GM18507 (cell line): Measurements from ENCODE around the gene NOD2.

Source experiments
- DNase-seq: peaks from one replicate; pipeline ENCODE4 v3.0.0; 2011; ENCODE audit warnings: low read depth; ENCODE audit not compliant: insufficient read length; ENCODE audit errors: extremely low spot score
- FAIRE-seq: peaks from 2 replicates; lab custom pipeline; 2011; peaks lifted over from hg19 to GRCh38; lab: Jason Lieb, UNC

The NOD2 gene

GRCh38 chr16:50685462-50686063 is 7.8 kb upstream of the NOD2 start:
- DNase-seq, result no peak
- no peak for FAIRE-seq

DNA sequence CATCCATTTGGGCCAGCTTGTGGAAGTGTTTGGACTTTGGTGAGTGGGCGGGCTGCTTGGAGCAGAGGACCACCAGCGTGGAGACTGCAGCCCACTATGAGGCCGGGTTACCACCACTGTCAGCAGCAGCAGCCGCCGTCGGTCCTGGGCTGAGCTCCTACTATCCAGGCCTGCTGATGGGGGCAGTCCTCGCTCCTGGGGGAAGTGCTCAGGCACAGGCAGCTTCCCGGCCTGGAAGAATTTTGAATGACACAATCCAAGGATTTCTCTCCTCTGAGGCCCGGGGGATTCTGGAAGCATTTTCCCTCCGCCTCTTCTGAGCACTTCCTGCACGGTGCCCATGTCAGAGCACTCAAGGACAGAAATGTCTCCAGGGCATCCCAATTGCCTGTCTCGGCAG is 5.3 kb upstream of the NOD2 start:
- FAIRE-seq, result no peak
- DNase-seq, result no peak

- DNase-seq, result no peak
- FAIRE-seq, result peak; percentile 24
These were observed 4.5 kb upstream of the NOD2 start for GRCh38 chr16:50688867-50689266.

- FAIRE-seq (no peak), DNase-seq (no peak)
These were observed 3.2 kb upstream of the NOD2 start for GRCh38 chr16:50690177-50690576.

DNA sequence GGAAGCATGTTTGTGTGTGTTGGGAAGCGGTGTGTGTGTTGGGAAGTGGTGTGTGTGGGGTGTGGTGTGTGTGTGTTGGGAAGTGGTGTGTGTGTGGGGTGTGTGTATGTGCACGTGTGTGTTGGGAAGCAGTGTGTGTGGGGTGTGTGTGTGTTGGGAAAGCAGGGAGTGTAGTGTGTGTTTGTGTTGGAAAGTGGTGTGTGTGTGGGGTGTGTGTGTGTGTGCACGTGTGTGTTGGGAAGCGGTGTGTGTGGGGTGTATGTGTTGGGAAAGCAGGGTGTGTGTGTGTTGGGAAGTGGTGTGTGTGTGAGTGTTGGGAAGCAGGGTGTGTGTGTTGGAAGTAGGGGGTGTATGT is 785 bp upstream of the NOD2 start:
- FAIRE-seq (no peak), DNase-seq (no peak)

GRCh38 chr16:50694206-50694605 is 800 bp downstream of the NOD2 start:
- peak; percentile 84 for FAIRE-seq

DNA sequence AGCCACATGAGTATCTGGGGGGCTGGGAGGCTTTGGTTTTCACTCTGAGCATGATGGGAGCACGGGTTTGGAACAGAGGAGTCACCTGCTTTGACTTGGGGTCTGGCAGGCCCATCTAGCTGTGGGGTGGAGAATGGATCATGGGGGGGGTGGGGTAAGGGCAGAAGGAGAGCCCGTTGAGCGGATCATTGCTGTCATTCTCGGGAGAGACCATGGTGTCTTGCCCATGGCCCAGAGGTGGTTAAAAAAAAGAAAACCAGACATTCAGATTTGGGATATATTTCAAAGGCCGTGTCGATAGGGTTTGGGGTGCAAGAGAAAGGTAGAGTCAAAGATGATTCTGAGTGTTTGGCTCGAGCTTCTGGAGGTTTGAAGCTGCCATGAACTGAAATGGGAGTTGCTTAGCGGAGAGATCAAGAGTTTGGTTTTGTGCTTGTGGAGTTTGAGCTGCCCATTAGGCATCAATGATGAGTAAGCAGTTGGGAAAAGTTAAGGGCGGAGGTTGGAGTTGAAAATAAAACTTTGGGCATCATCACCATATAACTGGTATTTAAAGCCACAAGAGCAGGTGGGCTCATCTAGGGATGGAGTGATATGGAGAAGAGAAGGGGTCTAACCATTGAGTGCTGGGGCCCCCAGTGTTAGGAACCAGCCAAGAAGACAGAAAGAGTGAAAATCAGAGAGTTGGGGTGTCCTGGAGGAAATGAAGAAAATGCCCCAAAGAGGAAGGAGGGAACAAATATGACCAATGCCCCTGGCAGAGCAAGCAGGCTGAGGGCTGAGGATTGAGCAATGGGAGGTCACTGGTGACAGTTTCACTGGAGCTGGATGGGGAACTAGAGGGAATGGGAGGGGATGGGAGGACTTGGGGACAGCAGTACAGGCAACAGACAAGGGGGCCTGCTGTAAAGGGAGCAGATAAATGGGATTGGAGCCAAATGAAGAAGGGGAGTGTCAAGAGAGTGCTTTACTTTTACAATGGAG is 1.9 kb downstream of the NOD2 start:
- DNase-seq (no peak), FAIRE-seq (peak; percentile 73)

More at GRCh38 chr16:50694206-50694605, 800 bp downstream of the NOD2 start:
- DNase-seq, result no peak

DNA sequence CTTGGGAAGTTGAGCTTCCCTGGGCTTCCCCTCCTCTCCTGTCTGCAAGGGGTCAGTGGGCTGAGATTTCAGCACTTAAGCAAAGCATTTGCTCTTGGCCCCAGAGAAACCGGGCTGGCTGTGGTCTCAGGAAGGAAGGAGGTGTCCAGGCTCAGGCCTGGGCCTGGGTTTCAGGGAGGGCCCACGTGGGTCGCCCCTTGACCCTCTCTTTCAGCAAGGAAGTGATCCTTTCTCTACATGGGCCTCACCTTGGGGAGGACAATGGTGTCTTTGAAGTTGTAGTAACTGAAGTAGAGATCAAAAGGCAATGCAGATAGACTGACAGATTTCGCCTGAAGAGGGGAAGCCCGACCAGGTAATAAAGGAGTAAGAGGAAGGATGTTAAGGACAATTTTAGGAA is 2.7 kb downstream of the NOD2 start:
- no peak for FAIRE-seq
- DNase-seq, result no peak

DNA sequence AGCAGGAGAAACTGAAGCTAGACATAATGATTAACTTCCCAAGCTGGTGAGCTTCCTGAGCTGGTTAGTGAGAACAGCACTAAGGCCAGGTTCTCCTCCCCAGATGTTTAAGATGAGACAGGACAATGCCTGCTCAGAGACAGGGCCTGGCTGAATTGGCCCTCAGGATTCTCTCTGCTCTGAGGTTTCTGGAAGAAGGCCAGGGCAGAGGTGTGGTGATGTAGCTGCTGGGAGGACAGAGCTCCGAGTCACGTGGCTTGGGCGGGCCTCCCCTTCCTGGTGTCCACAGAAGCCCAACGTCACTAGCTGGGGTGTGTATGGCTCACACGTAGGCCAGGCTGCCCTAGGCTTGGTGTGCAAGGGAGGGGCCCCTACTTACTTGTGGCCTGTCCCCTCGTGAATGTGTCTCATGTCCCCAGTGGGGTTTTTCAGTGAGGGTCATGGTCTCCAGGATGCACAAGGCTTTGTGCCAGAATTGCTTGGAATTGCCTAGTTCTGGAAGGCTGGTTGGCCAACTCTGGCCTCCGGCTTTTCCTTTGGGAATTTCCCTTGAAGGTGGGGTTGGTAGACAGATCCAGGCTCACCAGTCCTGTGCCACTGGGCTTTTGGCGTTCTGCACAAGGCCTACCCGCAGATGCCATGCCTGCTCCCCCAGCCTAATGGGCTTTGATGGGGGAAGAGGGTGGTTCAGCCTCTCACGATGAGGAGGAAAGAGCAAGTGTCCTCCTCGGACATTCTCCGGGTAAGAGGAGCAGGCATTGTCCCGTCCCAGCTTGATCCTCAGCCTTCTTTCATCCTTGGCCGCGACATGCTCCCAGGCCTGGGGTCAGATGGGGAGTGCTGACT is 3.4 kb downstream of the NOD2 start:
- DNase-seq (no peak), FAIRE-seq (peak; percentile 99)

- DNase-seq, result no peak
- FAIRE-seq, result no peak
These were observed 4.0 kb downstream of the NOD2 start for GRCh38 chr16:50697421-50697715.

GRCh38 chr16:50697881-50698767 is 4.7 kb downstream of the NOD2 start:
- no peak for DNase-seq

DNA sequence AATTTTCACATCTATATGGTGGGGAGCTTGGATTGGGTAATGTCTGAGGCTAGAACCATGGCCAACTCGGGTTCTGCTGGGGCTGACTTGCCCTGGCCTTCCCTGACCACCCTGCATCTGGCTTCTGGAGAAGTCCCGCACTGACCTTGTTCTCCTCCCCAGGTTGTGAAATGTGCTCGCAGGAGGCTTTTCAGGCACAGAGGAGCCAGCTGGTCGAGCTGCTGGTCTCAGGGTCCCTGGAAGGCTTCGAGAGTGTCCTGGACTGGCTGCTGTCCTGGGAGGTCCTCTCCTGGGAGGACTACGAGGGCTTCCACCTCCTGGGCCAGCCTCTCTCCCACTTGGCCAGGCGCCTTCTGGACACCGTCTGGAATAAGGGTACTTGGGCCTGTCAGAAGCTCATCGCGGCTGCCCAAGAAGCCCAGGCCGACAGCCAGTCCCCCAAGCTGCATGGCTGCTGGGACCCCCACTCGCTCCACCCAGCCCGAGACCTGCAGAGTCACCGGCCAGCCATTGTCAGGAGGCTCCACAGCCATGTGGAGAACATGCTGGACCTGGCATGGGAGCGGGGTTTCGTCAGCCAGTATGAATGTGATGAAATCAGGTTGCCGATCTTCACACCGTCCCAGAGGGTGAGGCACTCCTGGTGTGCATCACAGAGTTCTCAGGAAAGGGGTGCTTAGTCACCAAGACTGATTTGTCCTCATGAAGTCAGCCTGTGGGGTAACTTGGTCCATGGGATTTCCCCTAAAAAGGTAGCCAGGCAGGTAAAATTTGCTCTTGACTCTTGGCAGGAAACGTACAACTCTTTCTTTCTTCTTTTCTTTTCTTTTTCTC is 6.1 kb downstream of the NOD2 start:
- DNase-seq (no peak), FAIRE-seq (peak; percentile 56)

More at GRCh38 chr16:50697881-50698767, 4.7 kb downstream of the NOD2 start:
- peak; percentile 91 for FAIRE-seq

DNA sequence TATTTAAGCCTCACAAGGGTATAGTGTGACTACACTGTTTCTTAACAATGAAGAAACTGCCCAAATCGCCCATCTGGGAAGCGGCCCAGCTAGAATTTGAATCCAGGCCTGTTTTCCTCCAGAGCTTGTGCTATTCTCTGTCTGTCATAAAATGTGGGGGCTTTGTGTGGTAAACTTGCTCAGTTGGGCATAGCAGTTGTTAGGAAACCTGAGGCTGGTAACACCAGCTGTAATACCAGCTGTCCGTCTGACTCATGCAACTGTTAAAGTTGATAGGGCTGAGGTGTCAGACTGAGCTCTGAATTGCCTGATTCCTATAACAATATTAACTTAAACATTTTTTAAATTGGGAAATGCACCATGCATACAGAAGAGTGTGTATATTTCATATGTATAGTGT is 9.3 kb downstream of the NOD2 start:
- no peak for FAIRE-seq
- no peak for DNase-seq

- FAIRE-seq, result no peak
- DNase-seq, result no peak
These were observed 10.8 kb downstream of the NOD2 start for GRCh38 chr16:50704245-50704644.

GRCh38 chr16:50705436-50706110 is 12.2 kb downstream of the NOD2 start:
- DNase-seq, result no peak
- peak; percentile 9 for FAIRE-seq

DNA sequence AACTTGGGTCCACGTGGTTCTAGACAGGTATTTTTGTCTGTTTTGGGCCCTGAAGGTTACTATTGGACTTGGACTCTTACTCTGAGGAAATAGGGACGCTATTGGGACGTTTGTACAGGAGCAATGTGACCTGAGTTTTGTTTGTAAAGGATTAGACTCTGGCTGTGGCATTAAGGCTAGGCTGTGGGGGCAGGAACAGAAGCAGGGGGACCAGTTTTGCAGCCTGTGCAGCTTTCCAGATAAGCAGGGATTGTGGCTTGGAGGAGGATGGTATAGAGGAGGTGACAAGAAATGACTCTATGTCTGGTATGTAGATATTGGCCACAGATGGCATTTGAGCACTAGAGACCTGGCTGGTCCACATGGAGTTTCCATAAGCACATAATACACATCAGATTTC is 12.8 kb downstream of the NOD2 start:
- FAIRE-seq (no peak), DNase-seq (no peak)

DNA sequence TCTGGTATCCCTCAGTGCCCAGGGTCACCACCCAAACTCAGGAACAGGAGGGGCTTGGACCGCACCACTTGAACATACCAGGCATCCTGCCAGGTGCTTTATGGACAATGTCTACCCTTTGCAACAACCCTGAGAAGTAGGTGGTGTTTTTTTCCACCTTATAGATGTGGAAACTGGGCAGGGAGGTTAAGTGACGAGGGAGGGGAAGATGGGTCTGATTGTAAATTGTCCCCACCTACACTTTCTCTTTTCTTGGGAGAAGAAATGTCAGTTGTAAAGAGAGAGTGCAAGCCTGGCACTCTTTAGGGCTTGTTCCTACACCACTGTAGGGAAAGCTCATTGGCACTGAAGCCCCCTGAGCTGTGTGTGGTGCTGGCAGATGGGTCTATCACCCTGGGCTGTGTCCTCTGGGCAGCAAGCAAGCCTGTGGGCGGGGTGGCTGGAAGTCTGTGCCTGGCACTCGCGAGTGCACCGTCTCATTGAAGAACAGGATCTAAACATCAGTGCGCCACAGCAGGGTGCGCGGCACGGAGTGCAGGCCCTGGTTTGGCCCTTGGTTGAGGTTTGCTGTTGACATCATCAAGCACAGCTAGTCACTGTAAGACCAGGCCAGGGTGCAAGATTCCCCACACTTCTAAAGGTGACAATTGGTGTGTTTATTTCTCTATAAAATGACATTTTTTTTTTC is 15.1 kb downstream of the NOD2 start:
- no peak for FAIRE-seq
- DNase-seq, result no peak
